ENCODE measurements around the gene FKBP9.
A peak's percentile ranks its signal among the peaks of the same experiment; 100 is the strongest.
"Not testable (repeated sequence)": the region's sequence is repeated elsewhere in the genome, so short reads cannot be mapped to it uniquely, and the experiment has no call there.

The FKBP9 gene

DNA sequence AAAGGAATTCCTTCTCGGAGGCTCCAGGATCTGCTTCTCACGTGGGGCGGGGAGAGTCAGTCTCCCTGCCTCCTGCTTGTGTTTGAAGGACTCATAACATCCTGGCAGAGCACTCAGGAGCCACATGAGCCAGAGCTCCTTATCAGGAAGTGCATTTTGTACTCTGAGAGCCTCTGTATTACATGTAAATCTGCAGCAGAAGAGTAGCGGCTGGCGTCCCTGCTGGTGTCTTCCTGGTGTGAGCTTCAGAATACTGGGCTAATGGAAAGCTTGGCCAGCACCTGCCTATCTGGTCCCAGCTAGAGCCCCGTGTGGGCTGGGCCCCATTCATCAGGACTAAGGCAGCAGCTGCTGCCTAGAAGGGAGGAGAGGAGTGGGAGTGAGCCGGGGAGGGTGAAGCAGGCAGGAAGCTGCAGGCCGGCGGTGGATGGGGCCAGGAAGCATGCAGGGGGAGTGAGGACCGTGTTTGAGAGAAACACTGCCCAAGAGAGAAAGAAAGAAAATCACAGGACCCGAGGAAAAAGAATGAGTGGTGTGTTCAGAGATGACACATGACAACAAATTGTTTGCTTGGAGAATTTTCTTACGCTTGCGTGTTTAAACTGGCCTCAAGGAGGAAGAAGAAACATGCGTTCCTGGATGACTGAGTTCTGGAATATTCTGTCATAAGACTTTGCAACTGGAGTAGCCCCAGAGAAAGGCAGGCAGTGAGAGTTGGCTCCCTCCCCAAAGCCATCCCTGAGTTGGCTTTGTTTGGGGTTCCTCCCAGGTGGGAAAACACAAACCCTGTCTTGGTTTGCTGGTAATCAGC, 41.3 kb downstream of the FKBP9 start:
- Histone ChIP-seq H3K4me3 (peak overlapping the region; percentile 48), H3K27ac (peak overlapping the region in 1 of 2 donors; percentile 52)
- not testable (repeated sequence) for DNase-seq (ENCODE audit: low spot score)

DNA sequence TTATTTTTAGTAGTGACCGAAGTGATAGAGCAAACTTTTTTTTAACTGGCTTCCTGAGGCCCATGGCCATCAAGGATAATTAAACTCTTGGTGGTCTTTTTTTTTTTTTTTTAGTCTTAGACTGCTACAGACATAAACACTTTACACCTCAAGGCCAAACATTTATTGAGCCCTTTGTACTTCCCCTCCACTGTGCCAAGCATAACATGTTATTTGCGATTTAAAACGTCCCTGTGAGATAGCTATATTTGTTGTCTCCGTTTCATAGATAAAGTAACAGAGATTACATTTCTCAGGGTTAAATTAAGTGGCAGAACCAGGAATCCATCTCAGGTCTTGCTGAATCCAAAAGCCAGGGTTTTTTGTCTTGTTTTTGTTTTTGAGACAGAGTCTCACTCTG, 42.1 kb downstream of the FKBP9 start:
- not testable (repeated sequence) for H3K4me3 ChIP-seq; DNase-seq (ENCODE audit: low spot score); H3K27ac ChIP-seq

DNA sequence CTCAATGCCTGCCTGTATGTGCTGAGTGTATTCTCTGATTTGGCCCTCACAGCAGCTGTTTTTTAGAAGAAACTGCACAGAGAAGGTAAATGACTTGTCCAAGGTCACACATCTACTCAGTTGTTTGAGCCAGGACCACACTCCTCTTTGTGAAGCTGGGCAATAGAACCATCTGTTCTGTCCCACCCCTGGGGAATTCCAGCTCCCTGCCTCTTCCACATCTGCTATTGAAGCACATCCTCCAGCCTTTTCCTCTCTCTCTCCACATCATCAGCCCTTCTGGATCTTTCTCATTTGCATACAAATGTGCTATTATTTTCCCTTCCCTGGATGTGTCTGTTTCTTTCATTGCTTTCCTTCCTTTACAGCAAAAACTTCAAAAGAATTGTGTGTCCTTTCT, 45.9 kb downstream of the FKBP9 start:
- H3K27ac ChIP-seq; DNase-seq (ENCODE audit: low spot score); H3K4me3 ChIP-seq: not testable (repeated sequence)

DNA sequence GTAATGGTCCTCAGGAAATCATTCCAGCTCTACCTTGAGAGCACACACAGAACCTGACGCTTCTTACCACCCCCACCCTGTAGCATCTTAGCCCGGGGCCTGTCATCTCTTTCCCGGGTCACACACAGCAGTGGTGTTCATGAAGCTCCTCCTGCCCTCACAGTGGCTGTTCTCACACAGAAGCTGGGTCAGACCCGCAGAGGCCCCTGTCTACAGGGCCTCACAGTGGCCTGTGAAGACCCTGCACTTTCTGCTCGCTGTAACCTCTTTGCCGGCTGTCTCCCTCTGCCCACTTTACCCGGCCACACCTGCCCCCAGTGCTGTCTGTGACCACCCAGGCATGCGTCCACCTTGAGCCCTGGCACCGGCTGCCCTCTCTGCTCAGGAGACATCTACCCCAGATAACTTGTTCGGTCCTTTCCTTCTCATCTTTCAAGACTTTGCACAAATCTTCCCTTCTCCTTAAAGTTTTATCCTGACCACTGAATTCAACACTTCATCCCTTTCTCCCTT, 46.9 kb downstream of the FKBP9 start:
- not testable (repeated sequence) for H3K4me3 ChIP-seq; DNase-seq (ENCODE audit: low spot score); H3K27ac ChIP-seq

DNA sequence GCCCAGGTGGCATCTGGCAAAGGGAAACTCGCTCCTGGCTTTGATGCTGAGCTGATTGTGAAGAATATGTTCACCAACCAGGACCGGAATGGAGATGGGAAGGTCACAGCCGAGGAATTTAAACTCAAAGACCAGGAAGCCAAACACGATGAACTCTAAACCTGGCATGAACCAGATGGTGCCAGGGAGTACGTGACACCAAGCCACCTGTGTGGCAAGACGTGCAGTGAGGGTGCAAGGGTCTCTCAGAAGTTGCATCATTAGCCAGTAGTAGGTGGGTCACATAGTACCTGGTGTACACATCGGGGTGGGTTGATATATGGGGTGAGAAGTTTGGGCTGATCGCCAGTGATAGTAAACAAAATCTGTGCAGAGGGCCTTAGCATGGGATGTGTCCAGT, 48.0 kb downstream of the FKBP9 start:
- not testable (repeated sequence) for H3K4me3 ChIP-seq; DNase-seq (ENCODE audit: low spot score); H3K27ac ChIP-seq

DNA sequence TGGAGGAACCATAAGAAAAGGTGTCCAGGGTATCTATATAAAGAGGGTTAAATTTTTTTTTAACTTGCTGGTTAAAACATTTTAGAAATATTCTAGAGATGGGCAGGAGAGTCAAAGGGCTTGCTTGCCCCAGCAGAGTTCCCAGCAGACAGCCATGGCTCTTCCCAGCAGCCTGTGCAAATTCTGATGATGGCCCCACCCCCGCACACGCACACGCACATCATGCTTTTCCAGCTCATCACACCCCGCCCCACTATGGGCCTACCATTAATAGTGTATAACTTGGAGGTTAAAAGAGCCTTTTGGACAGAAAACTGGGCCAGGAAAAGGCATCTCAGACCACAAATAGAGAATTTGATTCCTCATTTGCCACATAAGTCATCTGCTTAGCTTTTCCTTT, 48.5 kb downstream of the FKBP9 start:
- DNase-seq (ENCODE audit: low spot score); H3K4me3 ChIP-seq; H3K27ac ChIP-seq: not testable (repeated sequence)

DNA sequence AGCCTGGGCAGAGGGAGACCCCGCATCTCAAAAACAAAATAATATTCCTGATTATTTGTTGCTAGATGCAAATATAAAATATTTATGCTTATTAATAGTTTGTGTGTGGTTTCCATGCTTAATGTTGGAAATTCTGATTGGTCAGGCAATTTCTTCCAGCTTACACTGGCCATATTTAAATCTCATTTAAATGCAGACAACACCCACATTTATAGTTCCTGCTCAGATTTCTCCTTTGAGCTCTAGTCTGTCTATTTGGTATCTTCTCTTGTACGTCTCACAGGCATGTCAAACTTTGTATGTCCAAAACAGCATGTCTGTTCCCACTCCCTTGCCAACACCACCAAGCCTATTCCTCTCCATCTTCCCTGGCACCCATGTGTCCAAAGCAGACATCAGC, 52.5 kb downstream of the FKBP9 start:
- no peak for DNase-seq (ENCODE audit: low spot score)
- TF ChIP-seq, protein P1, sequence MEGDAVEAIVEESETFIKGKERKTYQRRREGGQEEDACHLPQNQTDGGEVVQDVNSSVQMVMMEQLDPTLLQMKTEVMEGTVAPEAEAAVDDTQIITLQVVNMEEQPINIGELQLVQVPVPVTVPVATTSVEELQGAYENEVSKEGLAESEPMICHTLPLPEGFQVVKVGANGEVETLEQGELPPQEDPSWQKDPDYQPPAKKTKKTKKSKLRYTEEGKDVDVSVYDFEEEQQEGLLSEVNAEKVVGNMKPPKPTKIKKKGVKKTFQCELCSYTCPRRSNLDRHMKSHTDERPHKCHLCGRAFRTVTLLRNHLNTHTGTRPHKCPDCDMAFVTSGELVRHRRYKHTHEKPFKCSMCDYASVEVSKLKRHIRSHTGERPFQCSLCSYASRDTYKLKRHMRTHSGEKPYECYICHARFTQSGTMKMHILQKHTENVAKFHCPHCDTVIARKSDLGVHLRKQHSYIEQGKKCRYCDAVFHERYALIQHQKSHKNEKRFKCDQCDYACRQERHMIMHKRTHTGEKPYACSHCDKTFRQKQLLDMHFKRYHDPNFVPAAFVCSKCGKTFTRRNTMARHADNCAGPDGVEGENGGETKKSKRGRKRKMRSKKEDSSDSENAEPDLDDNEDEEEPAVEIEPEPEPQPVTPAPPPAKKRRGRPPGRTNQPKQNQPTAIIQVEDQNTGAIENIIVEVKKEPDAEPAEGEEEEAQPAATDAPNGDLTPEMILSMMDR (IDR thresholded peaks at IDR 0.05), result no peak
- no peak overlapping the region for H3K4me3 ChIP-seq

DNA sequence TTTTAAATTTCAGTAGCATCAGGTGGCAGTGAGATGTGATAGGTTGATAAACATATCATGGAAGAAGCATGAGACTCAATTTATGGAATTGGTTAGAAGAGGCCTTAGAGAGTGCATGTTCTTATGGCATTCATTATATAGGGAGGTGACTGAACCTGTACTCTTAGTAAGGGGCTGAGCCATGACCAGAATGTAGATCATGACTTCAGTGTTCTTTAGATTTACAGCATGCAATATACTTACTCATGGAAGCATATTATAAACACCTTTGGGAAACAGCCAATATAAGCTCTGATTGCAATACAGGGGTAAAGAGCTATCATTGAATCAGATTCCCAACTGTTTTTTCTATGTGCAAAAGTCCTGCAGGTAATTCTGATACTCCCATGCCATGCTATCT, 55.1 kb downstream of the FKBP9 start:
- TF ChIP-seq, protein P1 (IDR thresholded peaks at IDR 0.05), result no peak
- H3K4me3 ChIP-seq, result no peak overlapping the region
- no peak overlapping the region for H3K27ac ChIP-seq
- DNase-seq (ENCODE audit: low spot score), result no peak

More for the DNA sequence above, 52.5 kb downstream of the FKBP9 start:
- H3K27ac ChIP-seq, result no peak overlapping the region

DNA sequence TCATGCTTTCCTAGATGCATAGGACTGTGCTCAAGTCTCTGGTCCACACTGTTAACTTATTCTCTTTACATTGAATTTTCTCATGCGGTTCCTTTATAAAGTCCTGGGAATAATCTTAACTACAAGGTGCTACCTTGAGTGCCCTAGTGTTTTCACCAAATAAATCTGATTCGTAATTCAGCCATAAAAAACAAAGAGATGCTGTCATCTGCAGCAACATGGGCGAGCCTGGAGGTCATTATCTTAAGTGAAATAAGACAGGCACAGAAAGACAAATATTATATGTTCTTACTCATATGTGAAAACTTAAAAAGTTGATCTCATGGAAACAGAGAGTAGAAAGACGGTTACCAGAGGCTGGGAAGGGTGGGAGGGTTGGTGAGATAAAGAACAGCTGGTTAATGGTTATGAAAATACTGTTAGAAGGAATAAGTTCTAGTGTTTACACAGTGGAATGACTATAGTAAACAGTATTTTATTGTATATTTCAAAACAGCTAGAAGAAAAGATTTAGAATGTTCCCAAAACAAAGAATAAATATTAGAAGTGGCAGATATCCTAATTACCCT, 67.0 kb downstream of the FKBP9 start:
- H3K27ac ChIP-seq, result no peak overlapping the region
- H3K4me3 ChIP-seq, result no peak overlapping the region
- TF ChIP-seq, protein P1 (IDR thresholded peaks at IDR 0.05), result no peak
- DNase-seq (ENCODE audit: low spot score), result no peak

DNA sequence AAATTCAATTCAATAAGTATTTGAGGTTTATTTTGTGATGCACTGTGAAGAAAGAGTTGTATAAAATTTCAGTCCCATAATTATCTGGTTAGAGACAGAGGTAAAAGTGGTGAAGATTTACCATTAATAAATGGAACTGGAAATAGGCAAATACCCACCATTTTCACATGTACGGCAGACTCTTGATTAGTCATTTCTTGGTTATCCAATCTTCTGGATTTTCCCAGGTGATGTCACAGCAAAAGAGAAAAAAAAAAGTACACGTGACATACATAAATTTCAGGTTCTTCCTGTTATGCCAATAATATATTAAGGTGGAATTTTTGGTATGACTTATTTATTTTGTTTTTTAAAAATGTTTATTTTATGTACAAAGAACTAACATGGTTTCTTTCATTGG, 78.5 kb downstream of the FKBP9 start:
- DNase-seq (ENCODE audit: low spot score), result no peak
- Histone ChIP-seq H3K27ac (no peak overlapping the region), H3K4me3 (no peak overlapping the region)
- TF ChIP-seq, protein P1 (IDR thresholded peaks at IDR 0.05), result no peak

All from coronary artery (tissue), 2 donors.